ENCODE data around the gene POMT2.
"Not testable (repeated sequence)": the region's sequence is repeated elsewhere in the genome, so short reads cannot be mapped to it uniquely, and the experiment has no call there.

Gene POMT2

DNA sequence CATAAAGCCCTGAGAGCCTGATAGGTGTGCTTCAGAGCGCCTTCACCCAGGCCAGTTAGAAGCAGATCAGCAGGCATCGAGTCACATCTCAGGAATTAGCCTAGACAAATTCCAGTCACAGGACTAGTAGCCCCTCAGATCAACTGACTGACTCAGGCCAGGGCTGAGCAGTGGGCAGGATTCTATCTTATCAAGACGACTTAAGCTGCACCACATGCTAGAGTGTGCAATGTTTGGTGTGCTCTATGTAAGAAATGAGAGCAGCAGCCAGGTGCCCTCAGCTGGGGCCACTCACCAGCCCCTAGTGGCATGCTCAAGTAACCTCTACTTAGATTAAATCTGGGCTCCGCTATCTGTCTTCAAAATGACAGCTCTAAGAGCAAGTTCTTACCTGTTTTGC is 30.0 kb downstream of the POMT2 start:
- DNase-seq, result no peak

DNA sequence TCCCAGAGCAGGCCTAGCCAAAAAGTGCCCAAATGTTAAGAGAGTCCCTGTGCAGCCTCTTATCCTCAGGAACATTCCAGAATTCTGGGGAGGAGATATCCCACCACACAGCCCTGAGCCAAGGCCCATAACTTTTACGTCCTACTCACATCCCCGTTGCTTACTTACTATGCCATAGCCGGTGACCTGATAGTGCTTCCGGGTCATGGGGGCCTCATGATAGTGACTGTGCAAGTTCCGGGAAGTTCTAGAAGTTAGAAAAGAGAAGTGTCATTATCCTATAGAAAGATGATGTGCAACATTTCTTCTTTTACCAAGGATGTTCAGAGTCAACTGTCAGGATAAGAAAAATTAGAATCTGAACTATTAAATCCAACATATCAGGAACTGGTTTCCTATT is 34.1 kb downstream of the POMT2 start:
- DNase-seq, result no peak

DNA sequence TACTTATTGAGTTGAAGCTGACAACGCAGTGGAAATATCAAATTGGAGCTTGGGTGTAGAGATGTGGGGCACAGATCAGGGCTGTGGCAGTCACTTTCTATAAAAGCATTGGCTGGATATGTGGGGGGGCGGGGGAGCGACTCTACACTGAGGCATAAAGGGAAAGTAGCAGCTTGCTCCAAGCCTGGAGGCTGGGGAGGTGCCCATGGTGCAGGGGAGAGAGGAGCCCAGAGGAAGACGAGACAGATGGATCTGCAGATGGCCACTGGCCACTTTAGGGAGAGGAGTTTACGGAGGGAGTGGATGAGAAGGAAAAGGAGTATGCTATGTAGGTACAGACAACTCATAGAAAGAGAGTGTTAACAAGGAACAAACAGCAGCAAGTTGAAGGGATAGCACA is 36.2 kb downstream of the POMT2 start:
- no peak for DNase-seq

DNA sequence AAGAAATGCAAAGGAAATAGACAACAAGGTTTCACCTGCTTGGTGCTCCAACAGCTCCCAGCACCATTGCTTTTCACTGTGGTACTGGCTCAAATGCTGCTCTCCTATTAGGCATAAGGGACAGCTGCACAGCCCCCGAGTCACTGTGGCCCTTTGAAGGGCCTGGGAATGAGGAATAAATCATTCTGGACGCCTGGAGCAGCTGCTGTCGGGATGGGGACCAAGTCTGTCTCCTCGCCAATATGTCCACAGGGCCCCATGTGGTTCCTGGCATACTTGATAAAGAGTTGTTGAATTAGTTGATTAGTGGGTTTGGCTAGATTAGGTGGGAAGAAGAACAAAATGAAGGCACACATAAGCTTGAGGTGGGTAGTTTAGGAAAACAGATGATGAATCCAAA is 36.6 kb downstream of the POMT2 start:
- DNase-seq, result no peak

DNA sequence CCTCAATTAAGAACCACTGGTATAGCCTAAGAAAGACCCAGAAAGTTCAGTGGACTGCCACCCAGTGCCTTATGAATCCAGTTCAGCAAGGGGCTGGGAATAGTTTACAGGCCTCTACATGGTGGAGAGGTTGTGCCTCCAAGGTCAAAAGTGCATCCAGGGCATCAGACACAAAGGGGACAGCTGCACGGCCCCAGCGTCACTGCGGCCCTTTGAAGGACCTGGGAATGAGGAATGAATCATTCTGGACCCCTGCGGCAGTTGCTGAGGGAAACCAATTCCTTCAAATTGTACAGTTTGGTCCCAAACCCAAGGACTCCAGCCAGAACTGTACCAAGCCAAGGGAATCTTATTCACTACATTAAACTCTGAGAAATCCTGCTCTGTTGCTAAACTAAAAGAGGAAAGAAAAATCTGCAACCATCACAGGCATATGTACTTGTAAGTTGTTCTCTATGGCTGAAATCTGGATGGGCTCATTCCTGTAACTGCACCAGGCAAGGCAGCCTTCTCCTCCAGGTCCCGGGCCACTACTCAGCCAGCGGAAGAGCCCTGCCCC is 38.8 kb downstream of the POMT2 start:
- no peak for DNase-seq

DNA sequence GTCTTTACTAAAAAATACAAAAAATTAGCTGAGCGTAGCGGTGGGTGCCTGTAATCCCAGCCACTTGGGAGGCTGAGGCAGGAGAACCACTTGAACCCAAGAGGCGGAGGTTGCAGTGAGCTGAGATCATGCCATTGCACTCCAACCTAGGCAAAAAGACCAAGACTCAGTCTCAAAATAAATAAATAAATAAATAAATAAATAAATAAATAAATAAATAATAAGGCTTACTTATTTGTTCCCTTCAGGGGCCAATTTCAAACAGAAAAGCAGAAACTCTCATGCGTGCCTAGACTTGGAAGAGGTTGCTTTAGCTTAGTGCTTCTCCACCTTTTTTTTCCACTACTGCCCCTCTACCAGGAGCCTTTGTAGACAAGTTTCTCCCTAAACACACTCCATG is 39.8 kb downstream of the POMT2 start:
- DNase-seq, result not testable (repeated sequence)

DNA sequence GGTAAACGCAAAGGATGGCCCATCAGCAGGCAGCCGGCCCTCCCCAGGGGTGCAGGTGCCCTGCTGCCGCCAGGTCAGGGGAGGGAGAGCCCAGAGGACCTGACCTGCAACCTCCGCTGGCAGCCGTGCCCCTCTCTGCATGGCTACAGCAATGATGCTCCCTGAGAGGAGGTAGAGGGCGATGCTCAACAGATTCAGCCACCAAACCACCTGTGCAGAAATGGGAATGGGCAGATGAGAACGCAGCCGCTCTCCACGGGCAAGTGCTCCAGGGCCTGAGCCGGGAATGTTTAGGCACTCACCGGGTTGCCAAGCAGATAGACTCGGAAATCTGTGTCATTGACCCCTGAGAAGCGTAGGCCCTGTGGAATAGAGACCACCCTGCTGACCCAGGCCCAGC is 41.0 kb downstream of the POMT2 start:
- no peak for DNase-seq

DNA sequence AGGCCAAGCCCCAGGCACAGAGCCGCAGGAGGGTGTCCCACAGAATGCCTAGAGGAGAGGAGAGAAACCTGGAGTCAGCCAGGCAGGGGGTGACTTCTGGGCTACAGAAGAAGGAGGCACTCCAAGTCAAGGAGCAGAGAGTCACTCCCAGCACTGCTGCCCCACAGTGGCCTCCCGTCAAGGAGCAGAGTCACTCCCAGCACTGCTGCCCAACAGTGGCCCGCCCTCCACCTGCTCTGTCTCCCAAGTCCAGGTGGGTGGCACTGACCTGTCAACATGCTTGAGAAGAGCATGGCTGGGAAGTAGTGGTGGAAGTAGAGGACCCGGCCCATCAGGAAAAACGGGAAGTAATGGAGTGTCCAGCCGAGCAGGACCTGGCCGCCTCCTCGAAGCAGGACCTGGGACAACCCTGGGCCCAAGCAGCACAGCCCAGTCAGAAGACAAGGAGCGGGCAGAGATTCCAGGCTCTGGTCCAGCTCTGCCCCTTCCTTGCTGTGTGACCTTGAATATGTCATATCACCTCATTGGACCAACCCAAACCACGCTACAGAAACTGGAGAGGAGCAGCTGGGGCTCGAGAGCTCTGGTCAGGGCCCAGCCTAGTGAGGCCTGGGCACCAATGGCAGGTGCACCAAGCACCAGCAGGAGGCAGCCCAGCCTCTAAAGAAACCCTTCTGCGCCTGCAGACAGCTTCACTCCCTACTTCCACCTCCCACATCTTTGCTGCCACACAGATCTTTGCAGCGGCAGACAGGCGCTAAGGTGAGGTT is 42.0 kb downstream of the POMT2 start:
- no peak for DNase-seq

DNA sequence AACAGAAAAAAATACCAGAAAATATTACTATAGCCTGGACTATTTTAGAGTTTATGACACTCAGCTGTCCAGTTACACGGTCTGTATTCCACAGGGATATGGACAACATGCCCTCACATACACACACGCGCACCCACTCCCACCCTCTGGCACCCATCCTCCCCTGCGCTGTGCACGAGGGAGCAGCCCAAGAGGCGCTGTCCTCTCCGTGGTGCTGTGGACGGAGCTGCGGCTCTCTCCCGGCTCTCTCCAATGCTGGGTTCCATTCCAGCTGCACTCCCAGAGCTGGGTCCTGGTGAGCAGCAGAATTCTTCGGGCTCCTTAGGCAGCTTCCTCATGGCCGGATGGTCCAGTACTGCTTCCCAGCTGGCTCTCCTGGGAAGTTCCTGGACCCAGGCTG is 43.7 kb downstream of the POMT2 start:
- no peak for DNase-seq

DNA sequence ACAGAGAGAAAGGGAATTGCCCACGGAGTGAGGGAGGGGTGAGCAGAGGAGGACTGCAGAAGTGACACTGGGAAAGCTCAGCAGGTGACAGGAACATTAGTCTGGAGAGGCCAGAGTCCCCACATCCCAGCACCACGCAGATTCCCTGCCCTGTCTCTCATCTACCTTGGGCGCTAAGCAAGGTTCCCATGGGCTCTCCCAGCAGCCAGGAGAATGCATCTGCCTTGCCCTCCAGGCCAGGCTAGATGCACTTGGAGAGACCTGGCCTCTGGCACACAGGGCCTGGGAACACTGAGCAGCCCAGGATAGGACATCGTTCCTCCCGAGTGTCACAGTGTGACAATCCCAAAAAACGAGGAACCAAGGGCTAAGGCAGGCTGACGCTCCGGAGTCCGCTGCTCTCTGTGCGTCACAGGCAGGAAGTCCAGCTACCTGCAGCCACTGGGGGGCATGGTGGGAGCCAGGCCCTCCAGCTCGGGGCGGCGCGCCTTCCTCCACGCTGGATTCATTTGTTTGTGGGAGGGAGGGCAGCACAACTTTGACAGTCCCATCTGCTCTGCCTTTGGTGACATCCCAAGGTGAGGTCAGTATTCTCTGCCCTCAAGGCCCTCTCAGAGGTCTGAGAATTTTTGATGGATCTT is 44.3 kb downstream of the POMT2 start:
- no peak for DNase-seq

DNA sequence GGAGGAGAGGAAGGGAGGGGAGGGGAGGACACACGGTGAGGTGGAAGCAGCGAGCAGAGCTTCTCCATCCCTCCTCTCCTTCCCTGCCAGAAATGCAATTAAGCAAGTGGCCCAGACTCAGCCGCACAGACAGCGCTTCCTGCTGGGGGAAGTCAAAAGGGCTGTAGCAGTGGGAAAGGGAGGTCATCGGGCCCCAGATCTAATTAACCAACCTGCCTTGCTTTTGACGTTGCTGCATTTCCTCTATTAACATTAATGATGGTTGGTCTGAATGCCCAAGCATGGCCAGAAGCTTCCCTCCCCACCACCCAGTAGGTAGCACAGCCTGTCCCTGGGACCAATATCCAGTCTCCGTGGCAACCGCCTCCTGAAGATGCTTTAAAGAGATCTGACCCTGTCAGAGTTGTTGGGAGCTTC is 45.1 kb downstream of the POMT2 start:
- no peak for DNase-seq

DNA sequence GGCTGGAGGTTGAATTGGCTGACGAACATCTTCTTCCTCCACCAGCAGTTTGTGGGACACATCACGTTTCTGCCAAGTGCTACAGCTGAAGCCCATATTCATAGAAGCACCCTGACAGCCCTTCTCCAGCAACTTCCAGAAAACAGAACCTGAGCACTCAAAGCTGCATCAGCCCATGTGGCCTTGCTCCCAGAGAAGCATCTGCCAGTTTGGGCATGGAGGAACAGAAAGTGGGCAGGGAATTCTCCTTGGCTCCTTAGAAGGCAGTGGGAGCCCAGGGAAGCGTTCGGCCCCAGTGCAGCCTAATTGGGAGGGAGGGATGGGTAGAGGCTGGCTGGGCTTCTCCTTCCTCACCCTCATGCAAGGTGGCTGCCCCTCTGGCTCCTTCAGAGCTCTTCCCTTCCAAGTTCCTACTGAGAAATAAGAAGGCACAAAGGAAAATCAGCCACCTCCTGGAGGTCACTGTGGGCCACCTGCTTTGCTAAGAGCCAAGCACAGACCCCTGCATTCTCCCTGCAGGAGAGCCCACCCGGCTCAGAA is 45.6 kb downstream of the POMT2 start:
- DNase-seq, result no peak

DNA sequence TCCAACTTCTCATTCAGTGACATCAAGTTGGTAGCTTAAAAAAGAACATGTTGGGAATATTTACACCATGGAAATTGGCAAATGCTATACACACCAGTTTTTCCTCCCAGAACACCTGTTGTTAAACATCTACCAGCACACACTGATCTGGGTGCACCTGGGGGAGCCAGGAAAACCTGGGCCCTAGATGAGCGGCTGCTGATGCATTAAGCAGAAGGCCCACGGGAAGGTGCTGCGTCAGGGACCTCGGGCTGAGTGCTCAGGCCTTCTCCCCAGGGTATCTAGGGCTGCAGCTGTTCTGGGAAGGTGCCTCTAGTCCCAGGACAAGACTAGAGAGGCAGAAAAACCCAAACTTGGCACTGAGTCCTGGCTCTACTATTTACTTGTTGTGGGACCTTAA is 46.9 kb downstream of the POMT2 start:
- no peak for DNase-seq

DNA sequence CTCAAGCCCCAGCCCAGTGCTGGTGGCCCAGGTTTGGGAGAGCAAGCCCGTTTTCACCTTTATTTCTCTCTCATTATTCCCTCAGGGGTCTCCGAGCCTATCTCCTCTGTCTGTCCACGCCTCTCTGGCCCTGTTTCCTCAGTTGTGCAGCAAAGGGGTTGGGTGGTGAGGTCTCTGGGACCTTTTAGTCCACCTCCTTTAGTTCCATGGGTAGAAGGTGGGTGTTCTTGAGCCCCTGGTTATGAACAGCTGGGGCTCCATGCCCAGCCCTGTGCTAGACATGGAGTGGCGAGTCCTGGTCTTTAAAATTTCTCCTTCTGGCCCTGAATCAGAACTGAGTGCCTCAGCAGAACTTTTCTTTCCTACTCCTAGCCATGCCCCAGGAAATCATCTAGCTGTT is 48.4 kb downstream of the POMT2 start:
- no peak for DNase-seq

DNA sequence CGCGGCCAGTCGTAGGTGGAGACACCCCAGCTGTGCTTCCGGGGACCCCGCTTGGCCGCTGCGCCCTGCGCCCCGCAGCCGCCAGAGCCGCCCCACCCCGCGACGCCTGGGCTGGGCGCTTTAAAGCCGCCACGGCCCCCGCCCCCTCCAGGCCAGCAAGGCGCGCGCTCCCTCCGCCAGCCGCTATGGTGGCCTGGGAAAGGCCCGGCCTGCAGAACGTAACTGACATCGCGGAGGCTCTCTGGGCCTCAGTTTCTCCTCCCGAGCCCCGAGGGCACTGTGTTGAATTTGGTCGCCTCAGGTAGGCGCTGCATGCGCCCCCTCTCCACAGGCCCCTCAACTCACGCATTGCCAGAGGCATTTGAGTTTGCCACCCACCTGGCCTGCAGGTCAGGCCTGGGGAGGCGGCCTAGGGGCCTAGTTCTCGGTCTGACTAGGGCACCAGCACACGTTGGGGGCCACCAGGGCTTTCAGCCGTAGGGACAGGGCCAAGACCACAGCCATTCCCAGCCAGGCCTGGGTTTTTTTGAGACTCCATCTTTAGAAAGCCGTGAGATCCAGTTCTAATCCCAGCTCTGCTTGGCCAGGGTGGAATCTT is 49.5 kb downstream of the POMT2 start, which contains the start of gene NGB:
TSS of gene NGB (minus strand) at position 94 of the 598 bp plus-strand sequence. CDS start 269 bp downstream, outside the sequence.
- no peak for DNase-seq

DNA sequence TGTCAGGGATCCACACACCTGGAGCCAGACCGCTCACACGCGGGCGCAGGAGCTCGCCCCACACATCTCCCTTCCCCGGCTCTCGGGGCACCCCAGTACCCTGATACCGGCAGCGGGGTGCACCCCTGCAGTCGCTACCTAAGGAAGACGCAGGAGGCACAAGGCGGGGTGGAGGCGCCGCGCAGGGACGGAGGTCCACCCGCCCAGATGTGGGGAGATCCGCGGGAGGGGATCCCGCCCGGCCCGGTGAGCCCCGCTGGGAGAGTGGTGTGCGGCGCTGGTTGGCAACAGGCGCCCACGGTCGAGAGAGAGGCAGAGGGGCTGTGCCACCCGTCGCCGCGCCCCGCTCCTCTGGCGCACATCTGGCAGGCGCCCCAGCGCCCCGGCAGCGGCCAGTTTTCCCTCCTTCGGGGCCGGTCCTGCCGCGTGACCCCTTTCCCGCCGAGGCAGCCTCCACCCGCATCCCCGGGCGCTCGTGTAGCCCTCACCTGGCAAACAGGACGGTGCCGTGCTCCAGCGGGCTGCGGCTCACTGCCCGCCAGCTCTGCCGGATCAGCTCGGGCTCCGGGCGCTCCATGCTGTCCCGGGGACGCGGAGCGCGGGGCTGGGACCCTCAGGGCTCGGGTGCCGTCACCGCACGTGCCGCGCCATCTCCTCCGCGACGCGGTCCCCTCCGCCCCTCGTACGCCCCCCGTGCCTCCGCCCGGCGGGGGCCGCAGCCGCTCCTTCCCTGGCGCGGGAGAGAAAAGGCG is 50.1 kb downstream of the POMT2 start:
- DNase-seq, result no peak

DNA sequence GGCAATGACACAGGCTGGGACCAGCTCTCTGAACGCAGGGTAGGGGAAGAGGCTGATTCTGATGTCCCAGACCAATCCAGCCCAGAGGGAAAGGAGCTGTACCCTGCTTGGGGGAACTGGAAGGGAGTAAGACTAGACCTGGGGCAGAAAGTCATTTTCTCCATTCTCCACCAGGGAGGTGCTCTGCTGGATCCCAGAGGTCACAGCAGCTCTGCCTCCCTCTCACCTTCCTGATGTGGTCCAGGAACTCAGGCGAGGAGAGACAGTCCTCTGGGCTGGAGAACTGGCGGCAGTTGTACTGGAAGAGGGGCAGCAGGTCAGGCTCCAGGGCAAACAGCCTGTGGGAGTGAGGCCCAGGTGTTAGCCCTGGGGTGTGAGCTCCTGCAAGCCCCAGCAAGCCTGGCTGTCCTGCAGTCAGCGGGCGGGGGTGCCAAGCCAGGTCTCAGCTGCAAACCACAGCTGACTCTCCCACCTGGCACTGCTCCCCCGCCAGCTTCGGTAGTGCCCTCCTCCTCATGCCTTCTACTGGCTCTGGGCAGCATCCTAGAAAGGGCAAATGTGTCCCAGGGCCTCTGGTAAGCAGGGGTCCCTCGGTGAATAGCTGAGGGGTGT is 51.6 kb downstream of the POMT2 start:
- no peak for DNase-seq

DNA sequence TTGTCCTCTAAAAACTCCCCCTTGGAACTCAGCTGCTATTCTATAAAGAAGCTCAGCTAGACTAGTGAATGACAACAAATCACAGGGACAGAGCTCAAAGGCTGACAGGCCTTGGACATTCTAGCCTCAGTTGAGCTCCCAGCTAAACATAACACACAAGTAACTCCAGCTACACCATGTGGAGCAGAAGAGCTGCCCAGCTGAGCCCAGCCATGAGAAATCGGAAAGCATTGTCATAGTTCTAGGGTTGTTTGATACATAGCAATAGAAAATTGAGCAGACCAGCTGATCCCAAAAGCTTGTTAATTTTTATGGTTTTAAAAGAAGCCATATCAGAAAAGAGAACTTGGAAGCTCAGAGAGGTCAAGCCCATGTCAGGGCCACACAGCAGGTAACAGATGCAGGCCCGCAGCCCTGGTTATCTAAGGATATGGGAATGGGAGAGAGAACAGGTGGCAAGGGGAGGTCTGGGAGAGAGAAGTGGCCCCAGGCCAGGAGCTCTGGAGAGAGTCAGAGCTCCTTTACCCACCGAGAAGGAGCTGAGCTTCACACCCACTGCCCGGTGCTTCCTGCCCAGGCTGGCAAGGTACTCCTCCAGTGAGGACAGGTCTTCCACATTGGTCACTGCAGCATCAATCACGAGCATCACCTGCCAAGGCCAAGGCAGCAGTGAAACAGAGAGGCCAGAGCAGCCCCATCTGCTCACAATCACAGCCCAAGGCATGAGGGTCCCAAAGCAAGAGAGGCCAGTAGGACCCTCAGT is 52.6 kb downstream of the POMT2 start:
- DNase-seq, result no peak

DNA sequence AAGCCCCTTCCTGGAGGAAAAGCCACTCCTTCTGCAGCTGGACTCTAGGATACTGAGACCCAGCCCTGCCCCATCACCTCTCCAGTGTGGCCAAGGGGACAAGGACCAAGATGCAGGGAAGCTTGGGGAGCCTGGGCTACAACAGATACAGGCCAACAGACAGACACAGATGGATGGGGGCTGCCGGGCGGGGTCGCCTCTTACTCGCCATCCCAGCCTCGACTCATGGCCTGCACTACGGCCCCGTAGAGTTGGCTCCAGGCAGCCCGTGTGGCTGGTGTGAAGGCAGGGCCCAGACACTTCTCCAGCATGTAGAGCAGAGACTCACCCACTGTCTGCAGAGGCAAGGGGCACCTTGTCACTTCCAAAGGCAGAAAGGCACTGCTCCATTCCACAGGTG is 54.3 kb downstream of the POMT2 start:
- no peak for DNase-seq

DNA sequence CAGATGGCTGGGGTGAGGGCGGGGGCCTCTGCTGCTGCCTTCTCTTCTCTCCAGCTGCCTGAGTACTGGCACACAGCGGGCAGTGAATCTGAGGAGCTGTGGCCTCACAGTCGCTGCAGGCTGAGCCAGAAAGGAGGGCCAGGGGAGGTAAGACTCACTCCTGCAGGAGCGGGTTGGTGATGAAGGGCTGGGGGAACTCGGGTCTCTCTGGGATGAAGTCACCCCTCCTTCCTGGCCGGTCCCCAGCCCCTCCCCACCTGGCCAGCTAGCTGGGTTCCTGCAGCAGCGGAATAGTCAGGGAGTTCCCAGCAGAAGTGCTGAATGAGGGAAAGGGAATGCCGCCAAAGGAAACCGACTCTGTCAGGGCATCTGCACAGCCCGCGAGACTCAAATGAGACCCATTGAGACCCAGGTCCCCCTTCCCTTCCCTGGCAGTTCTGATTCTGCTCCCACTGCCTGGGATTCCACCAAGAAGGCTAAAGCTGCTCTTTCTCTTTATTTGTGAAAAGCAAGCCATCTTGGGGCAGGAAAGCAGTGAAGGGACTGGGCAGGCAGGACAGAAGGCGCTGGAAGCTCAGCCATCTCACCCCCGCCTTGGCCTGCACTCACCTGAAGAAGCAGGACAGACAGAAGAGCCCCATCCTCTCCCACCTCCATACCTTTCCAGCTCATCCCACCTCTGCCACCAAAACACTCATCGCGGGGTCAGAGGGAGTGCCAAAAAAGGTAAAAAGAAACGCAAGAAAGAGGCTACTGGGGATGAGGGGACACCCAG is 54.9 kb downstream of the POMT2 start:
- no peak for DNase-seq

DNA sequence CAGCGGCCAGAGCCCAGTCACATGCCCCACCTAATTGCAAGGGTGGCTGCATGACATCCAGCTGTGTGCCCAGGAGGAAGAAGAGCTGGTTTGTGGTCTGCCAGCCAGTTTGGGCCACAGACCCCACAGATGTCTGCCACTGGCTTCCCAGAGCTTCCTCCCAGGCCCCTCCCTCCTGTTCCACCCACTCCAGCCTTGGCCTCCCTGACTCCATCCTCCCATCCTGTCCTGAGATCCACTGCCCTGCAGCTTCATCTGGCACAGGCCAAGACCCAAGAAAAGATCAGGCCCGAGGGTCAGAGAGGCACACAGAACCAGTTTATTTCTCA is 55.5 kb downstream of the POMT2 start:
- DNase-seq, result no peak

Measured in activated T-cell treated with anti-CD3 and anti-CD28 coated beads, Interleukin-2, amount 50 U/mL, for 1 hour (primary cell).